IPS-18c (cell line): ENCODE results near the gene FH.

Experiments used
- H3K4me3 ChIP-seq: 2 replicates; pipeline ENCODE4 v1.7.0; 2013; ENCODE audit warnings: low read depth, mild to moderate bottlenecking, low read length, moderate library complexity; ENCODE audit not compliant: insufficient read depth
- H3K9me3 ChIP-seq: one replicate; pipeline ENCODE4 v1.6.1; 2013; ENCODE audit warnings: mild to moderate bottlenecking, low read length, moderate library complexity; ENCODE audit not compliant: control insufficient read depth, insufficient read depth

FH gene

DNA sequence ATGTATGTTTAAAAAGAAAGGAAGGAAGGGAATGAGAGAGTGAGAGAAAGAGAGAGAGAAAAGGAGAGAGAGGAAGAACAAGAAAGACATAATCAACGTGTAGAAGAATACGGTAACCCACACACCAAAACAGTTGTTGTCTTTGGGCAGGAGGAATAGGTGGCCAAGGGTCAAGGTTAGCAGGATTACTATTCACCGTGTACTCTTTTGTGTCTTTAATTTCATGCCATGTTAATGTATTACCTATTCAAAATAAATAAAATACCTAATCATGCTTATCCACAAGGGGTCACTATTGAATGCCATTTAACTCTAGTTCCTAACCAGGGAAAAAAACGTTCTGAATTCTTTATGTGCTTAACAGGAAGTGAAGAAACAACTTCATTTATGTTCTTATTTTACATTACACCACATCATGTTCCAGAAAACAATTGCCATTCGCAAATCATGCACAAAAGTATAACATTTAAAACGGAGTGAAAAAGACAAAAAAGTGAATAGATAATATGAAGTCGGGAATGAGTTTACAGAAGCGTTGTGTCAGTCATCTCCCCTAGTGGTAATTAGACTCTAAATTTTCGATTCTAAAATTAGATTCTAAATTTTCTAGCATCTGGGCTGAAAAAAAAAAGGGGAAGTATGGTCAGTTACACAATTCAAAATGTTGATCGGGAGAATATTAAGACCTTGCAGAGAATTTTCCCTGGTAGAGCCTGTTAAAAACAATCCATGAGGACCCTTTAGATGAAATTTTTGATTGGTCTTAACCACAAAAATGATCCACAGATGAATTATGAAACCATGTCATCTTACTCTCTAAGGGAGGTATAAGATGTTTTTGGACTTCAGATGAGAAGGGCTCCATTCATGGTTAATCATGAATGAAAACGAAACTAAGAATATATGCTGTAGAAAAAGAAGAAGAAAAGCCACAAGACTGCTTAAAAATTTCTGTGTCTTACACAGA lies 11.9 kb upstream of the FH start:
- H3K4me3 ChIP-seq = no peak overlapping the region
- no peaks in the 10 kb centered on the region for H3K9me3 ChIP-seq

GRCh38 chr1:241527146-241527545 lies 7.6 kb upstream of the FH start:
- H3K9me3 ChIP-seq = no peaks in the 10 kb centered on the region

GRCh38 chr1:241525026-241525425 lies 5.5 kb upstream of the FH start:
- Histone ChIP-seq H3K4me3 (no peak overlapping the region), H3K9me3 (no peaks in the 10 kb centered on the region)

More at GRCh38 chr1:241527146-241527545, 7.6 kb upstream of the FH start:
- H3K4me3 ChIP-seq = no peak overlapping the region

DNA sequence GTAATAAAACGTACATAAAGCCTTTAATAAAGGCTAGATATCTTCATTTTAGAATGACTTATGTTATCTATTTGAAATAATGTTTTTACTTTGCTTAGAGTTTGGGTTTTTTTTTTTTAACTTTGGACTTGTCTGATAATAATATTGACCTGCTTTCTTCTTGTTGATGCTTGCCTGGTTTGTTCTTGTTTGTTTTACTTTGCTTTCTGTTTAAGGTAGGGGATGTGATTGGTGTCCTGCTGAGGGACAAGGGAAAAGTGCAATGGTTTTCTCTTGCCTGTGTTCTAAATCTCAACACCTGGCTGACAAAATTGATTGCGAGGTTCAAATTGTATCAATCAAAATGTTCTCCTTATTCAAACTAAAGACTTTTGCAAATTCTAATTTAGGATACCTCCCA lies 2.2 kb upstream of the FH start:
- no peaks in the 10 kb centered on the region for H3K9me3 ChIP-seq

GRCh38 chr1:241520080-241520465 lies 518 bp upstream of the FH start:
- Histone ChIP-seq H3K4me3 (peak overlapping the region; percentile 21; the same call in 1 of the 2 replicates), H3K9me3 (no peaks in the 10 kb centered on the region)

More for the DNA sequence above, 2.2 kb upstream of the FH start:
- H3K4me3 ChIP-seq = no peak overlapping the region

DNA sequence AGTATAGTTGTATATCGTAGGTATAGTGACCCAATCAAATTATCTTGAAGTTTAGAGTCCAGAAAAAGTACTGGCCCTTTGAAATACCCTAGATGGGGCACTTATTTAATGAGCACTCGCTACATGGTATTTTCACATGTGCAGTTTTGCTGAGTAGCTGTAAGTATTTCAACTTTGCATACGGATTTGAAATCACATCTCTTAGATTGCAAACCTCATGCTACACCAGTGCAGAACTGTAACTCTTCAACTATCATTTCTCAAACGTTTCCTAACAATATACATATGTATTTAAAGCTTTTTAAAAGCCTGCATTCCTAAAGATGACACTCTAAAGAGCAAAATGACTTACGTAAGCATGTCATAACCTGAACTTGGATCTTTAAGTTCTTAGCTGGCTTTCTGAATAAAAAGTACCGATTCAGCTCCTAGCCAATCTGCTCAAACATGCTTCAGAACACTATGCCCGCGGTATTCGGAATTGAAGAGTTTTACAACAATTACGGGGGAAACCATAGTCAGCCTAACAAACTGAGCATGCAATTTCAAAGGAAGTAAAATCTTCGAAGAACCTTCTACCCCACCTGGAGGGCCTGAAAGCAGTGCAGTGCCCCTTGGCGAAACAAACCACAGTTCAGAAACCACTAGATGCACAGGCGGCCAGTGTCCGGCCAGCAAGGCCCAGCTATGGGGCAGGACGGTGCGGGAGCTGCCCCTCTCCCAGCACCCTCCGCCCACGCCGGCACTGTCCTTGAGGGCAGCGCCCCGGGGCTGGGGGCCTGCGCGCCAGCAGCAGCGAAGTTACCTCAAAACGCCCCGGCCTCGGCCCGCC lies 863 bp downstream of the FH start:
- Histone ChIP-seq H3K4me3 (peak overlapping the region; percentile 85), H3K9me3 (no peaks in the 10 kb centered on the region)

DNA sequence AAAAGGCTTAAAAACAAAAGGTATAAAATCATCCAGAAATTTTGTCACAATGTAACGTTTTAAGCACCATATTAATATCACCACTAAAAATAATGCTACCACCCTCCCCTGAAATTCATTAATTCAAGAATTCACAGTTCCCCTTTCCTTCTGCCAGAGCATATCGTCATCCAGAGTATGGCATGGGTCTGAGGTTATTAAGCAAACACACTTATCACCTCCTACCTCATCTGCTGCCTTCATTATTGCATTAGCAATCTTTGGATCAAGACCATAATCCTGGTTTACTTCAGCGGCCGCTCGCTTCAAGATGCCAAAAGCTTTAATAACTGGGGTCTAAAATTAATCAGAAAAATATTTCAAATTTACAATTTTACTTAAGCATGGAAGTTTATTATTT lies 6.2 kb downstream of the FH start:
- Histone ChIP-seq H3K4me3 (no peak overlapping the region), H3K9me3 (no peaks in the 10 kb centered on the region)

GRCh38 chr1:241507189-241507863 lies 12.2 kb downstream of the FH start:
- no peak overlapping the region for H3K4me3 ChIP-seq
- no peaks in the 10 kb centered on the region for H3K9me3 ChIP-seq

DNA sequence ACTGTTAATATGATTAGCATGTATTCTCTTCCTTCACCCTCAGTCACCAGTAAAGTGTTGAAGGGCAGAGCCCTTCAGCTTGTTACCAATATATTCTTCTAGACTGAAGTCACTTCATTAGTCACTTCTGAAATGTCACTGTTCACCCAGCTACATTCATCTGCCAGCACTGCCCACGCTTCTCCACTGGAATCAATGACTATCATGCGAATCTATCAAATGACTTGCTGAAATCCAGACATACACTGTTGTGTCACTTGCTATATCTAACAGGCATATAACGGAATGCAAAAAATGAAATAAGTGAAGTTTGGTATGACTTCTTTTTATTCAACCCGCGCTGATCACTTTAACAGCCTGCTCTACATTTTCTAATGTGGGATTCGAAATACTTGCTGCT lies 16.1 kb downstream of the FH start:
- Histone ChIP-seq H3K4me3 (no peak overlapping the region), H3K9me3 (no peaks in the 10 kb centered on the region)

GRCh38 chr1:241499910-241500309 lies 19.6 kb downstream of the FH start:
- Histone ChIP-seq H3K4me3 (no peak overlapping the region), H3K9me3 (no peaks in the 10 kb centered on the region)

GRCh38 chr1:241495741-241496140 lies 23.8 kb downstream of the FH start:
- no peak overlapping the region for H3K4me3 ChIP-seq
- H3K9me3 ChIP-seq = no peaks in the 10 kb centered on the region

DNA sequence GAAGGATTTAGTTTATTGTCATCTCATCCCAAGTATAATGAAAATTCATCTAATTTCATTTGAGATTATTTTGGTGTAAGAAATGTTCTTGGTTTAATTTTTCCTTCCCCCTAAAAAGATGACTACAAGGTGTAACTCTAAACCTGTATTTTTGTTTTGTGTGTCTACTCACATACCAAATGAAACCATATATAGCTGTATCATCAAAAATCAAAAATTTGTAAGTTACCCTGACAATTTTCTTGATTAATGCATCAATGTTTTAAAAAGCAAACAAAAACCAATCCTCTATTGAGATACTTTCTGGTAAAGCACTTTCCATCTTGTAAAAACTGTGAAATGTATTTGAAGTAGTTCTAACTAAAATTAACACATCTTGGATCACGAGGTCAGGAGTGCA lies 30.8 kb downstream of the FH start:
- Histone ChIP-seq H3K9me3 (no peaks in the 10 kb centered on the region), H3K4me3 (no peak overlapping the region)

DNA sequence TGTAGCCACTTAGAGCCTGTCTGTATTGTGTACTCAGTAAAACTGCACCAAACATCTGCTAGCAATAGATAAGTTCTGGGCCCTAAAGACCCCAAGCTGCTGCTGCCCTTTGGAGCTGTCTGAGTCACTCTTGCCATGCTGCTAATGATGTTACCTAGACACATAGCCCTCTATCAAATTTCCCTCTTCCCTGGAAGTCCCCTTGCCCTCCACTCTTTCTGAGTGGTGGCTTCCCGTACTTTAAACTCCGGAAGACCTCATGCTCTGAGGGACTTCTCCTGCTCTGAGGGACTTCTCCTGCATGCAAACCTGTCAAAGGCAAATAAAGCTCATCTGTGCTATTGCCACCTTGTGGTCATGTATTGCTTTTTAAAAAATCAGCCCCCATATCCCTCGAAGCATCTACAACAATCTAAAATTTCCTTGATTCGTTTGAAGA lies 34.0 kb downstream of the FH start:
- Histone ChIP-seq H3K4me3 (no peak overlapping the region), H3K9me3 (no peaks in the 10 kb centered on the region)

DNA sequence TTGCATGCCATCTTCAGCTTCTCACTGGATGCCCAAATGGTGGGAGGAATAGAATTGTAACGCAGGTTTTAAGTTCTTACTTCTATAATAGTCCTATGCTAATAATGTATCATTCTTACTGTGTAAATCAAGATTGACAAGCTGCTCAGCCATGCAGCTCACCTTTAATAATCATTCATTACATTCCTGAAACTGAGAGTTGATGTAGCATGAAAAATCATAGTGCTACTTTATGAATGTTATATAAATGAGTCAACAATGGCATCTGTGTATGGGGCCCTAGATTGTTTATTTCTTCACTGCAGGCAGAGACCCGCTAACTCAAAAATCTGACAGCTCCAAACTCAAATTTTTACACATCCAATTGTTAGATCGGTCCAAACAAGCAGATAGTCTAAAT lies 34.4 kb downstream of the FH start:
- Histone ChIP-seq H3K4me3 (no peak overlapping the region), H3K9me3 (no peaks in the 10 kb centered on the region)

DNA sequence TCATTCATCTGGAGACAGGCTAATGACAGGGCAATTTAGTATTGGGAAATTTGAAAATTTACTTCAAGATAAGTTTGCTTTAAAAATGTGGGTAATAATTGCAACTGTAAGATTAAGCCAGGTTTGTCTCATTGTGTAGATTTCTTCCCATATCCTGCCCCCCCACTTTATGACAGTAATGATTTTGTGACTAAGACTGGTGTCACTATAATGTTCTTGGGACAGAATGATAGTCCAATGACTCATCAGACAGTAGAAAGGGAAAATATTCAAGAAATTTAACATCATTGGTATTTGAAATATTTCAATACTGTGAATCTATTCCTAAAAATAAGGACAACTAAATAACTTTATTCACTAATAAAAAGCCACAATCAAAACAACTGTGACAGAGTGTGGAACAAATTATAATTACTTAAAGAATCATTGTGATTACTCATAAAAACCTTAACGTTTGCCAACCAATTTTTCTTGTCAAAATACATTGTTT lies 36.7 kb downstream of the FH start:
- H3K9me3 ChIP-seq = no peaks in the 10 kb centered on the region
- no peak overlapping the region for H3K4me3 ChIP-seq

DNA sequence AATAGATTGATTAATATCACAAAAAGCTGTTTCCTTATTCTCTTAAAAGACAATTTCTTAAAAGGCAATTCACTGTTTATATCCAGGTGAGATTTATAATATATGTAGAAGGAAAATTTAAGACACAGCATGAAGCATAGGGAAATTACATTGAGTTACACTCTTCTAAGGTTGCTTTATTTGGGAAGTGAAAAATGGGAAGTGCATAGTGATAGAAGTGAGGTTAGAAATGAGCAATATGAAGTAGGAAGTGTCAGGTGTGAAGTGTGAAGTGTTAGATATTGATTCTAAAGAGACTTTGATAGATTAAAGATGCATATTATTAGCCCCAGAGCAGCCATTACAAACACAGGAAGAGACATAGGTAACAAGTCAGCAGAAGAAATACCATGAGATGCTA lies 40.3 kb downstream of the FH start:
- H3K9me3 ChIP-seq = peaks cover 6% of the 10 kb centered on the region

GRCh38 chr1:241475671-241476070 lies 43.9 kb downstream of the FH start:
- peaks cover 6% of the 10 kb centered on the region for H3K9me3 ChIP-seq
- H3K4me3 ChIP-seq = no peak overlapping the region

More for the DNA sequence above, 40.3 kb downstream of the FH start:
- no peak overlapping the region for H3K4me3 ChIP-seq
